ENCODE measurements around the gene DNER.

Gene DNER

DNA sequence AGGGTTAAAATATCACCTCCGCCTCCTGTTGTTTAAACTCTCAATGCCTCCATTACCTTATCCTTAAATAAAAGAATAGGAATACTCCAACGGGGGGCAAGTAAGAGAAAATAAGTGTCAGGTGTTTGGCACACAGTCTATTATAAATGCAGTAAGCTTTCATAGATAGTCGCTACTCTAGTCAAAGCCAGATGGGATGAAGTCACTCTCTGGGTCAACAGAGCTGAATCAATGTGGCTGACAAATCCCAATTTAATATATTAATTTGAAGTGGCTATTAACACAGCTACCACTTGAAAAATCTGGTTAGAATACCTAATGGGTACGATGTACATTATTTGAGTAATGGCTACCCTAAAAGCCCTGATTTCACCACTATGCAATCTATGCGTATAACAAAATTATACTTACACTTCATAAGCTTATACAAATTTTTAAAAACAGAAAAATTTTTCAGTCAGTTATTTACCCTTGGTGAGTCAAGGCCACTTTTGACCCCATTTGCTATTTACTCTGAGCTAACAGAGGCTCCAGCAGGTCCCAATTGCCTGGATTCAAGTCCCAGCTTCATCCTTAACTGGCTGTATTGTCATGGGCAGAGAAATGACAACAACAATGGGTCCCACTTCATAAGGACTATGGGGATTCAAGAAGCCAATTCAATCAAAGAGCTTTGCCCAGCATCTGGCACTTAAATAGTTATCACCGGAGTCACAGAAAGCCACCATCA, 275.8 kb downstream of the DNER start:
- H3F3A ChIP-seq (ENCODE audit: low read depth): no peaks in the 10 kb centered on the region
- no peaks in the 10 kb centered on the region for H3K36me3 ChIP-seq (ENCODE audit: insufficient read depth, low read length)
- no peaks in the 10 kb centered on the region for H3K9me3 ChIP-seq (ENCODE audit: insufficient read depth, low read depth, low read length)
- H2AFZ ChIP-seq (ENCODE audit: low read length): no peak overlapping the region
- H3K9ac ChIP-seq (ENCODE audit: low read depth, low read length, poor library complexity, severe bottlenecking): no peak overlapping the region
- H3K27me3 ChIP-seq (ENCODE audit: insufficient read depth, low read length, poor library complexity, severe bottlenecking): no peaks in the 10 kb centered on the region
- no peaks in the 10 kb centered on the region for H3K79me2 ChIP-seq (ENCODE audit: insufficient read depth, low read length)
- no peaks in the 10 kb centered on the region for H3K9me2 ChIP-seq (replicated peaks; ENCODE audit: low read depth, low read length)
- H3K4me2 ChIP-seq (ENCODE audit: low read depth, low read length, poor library complexity, severe bottlenecking): no peak overlapping the region
- no peak overlapping the region for H3K4me3 ChIP-seq (ENCODE audit: low read length, poor library complexity, severe bottlenecking)
- H3K4me1 ChIP-seq (ENCODE audit: insufficient read depth, low read length, poor library complexity, severe bottlenecking): no peaks in the 10 kb centered on the region
- no peaks in the 10 kb centered on the region for H4K20me1 ChIP-seq (ENCODE audit: insufficient read depth, low read length, poor library complexity, severe bottlenecking)
- no peak for TF ChIP-seq EZH2phosphoT487 (IDR thresholded peaks at IDR 0.05; ENCODE audit: borderline replicate concordance)
- TF ChIP-seq, protein P1, sequence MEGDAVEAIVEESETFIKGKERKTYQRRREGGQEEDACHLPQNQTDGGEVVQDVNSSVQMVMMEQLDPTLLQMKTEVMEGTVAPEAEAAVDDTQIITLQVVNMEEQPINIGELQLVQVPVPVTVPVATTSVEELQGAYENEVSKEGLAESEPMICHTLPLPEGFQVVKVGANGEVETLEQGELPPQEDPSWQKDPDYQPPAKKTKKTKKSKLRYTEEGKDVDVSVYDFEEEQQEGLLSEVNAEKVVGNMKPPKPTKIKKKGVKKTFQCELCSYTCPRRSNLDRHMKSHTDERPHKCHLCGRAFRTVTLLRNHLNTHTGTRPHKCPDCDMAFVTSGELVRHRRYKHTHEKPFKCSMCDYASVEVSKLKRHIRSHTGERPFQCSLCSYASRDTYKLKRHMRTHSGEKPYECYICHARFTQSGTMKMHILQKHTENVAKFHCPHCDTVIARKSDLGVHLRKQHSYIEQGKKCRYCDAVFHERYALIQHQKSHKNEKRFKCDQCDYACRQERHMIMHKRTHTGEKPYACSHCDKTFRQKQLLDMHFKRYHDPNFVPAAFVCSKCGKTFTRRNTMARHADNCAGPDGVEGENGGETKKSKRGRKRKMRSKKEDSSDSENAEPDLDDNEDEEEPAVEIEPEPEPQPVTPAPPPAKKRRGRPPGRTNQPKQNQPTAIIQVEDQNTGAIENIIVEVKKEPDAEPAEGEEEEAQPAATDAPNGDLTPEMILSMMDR (conservative IDR thresholded peaks at IDR 0.05; ENCODE audit: low read length): no peak

DNA sequence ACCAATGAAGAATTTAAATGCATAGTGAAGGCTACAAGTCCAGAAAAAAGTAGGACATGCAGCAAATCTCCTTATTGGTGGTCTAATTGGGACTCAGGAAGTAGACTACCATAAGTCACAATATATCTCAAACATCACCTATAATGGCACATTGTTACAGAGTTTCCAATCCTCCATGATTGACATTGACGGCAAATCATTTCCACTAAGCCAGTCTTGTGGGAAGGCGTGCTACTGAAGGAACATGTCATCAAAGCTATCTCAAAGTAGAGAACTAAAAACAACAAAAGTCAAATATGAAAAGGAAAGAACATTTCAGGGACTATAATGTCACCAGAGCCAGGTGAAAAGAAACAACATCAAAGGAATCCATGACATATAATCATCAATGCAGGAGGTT, 276.9 kb downstream of the DNER start:
- H3K36me3 ChIP-seq (ENCODE audit: insufficient read depth, low read length): no peaks in the 10 kb centered on the region
- H3K9ac ChIP-seq (ENCODE audit: low read depth, low read length, poor library complexity, severe bottlenecking): no peak overlapping the region

DNA sequence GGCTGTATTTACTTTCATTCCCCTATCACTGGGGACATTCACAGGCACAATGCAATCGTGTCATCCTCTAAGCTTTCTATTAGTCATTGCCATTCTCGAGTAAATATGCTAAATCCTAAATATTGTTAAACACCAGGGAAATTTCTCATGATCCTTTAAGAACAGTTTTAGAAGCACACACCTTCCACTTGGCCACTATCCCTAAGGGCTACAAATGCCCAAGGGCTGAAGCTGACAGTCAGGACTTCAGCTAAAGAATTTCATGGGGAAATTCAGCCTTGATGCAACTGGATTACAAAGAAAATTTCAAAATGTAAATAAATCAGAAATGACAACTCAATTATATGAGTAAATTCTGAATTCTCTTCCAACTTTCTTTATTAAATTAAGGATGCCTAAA, 280.2 kb downstream of the DNER start:
- Histone ChIP-seq H3K9me3 (ENCODE audit: insufficient read depth, low read depth, low read length) (no peaks in the 10 kb centered on the region), H3K79me2 (ENCODE audit: insufficient read depth, low read length) (no peaks in the 10 kb centered on the region)
- TF ChIP-seq EZH2phosphoT487 (IDR thresholded peaks at IDR 0.05; ENCODE audit: borderline replicate concordance): no peak
- TF ChIP-seq, protein P1 (conservative IDR thresholded peaks at IDR 0.05; ENCODE audit: low read length): no peak

More for the DNA sequence above, 276.9 kb downstream of the DNER start:
- TF ChIP-seq, protein P1 (conservative IDR thresholded peaks at IDR 0.05; ENCODE audit: low read length): no peak
- no peak for TF ChIP-seq EZH2phosphoT487 (IDR thresholded peaks at IDR 0.05; ENCODE audit: borderline replicate concordance)
- Histone ChIP-seq H2AFZ (ENCODE audit: low read length) (no peak overlapping the region), H3K9me2 (replicated peaks; ENCODE audit: low read depth, low read length) (no peaks in the 10 kb centered on the region), H3K9me3 (ENCODE audit: insufficient read depth, low read depth, low read length) (no peaks in the 10 kb centered on the region), H3K4me1 (ENCODE audit: insufficient read depth, low read length, poor library complexity, severe bottlenecking) (no peaks in the 10 kb centered on the region), H3K27me3 (ENCODE audit: insufficient read depth, low read length, poor library complexity, severe bottlenecking) (no peaks in the 10 kb centered on the region), H3K4me3 (ENCODE audit: low read length, poor library complexity, severe bottlenecking) (no peak overlapping the region), H3K4me2 (ENCODE audit: low read depth, low read length, poor library complexity, severe bottlenecking) (no peak overlapping the region), H3K79me2 (ENCODE audit: insufficient read depth, low read length) (no peaks in the 10 kb centered on the region), H4K20me1 (ENCODE audit: insufficient read depth, low read length, poor library complexity, severe bottlenecking) (no peaks in the 10 kb centered on the region), H3F3A (ENCODE audit: low read depth) (no peaks in the 10 kb centered on the region)

More for the DNA sequence above, 280.2 kb downstream of the DNER start:
- Histone ChIP-seq H3K9ac (ENCODE audit: low read depth, low read length, poor library complexity, severe bottlenecking) (no peak overlapping the region), H3F3A (ENCODE audit: low read depth) (no peaks in the 10 kb centered on the region), H3K27me3 (ENCODE audit: insufficient read depth, low read length, poor library complexity, severe bottlenecking) (no peaks in the 10 kb centered on the region), H2AFZ (ENCODE audit: low read length) (no peak overlapping the region), H3K4me3 (ENCODE audit: low read length, poor library complexity, severe bottlenecking) (no peak overlapping the region), H3K4me1 (ENCODE audit: insufficient read depth, low read length, poor library complexity, severe bottlenecking) (no peaks in the 10 kb centered on the region), H3K9me2 (replicated peaks; ENCODE audit: low read depth, low read length) (no peaks in the 10 kb centered on the region), H3K4me2 (ENCODE audit: low read depth, low read length, poor library complexity, severe bottlenecking) (no peak overlapping the region), H4K20me1 (ENCODE audit: insufficient read depth, low read length, poor library complexity, severe bottlenecking) (no peaks in the 10 kb centered on the region), H3K36me3 (ENCODE audit: insufficient read depth, low read length) (no peaks in the 10 kb centered on the region)

Data from Loucy (cell line).